ENCODE measurements around the gene CLPTM1L.
"Not testable (repeated sequence)": the region's sequence is repeated elsewhere in the genome, so short reads cannot be mapped to it uniquely, and the experiment has no call there.

Gene CLPTM1L

GRCh38 chr5:1375871-1376810, 31.2 kb upstream of the CLPTM1L start:
- H2BK120ac ChIP-seq (ENCODE audit: low read depth, low read length) = no peak overlapping the region
- no peak for DNase-seq (ENCODE audit: low spot score)
- peaks cover 0 to 43% (median 9%) of the 10 kb centered on the region in 3 experiments for H3K27me3 ChIP-seq (ENCODE audit: control insufficient read depth in 3 of 3, insufficient read depth in 3 of 3, low read depth in 1 of 3, low read length in 3 of 3)
- no peak overlapping the region for H3K4ac ChIP-seq (ENCODE audit: low read length)
- H3K79me1 ChIP-seq (ENCODE audit: low read depth, low read length) = no peaks in the 10 kb centered on the region
- peak overlapping the region in 1 of 2 donors; percentile 41 for H3K4me3 ChIP-seq (ENCODE audit: low read length in 2 of 2)
- no peak overlapping the region for H2AFZ ChIP-seq (ENCODE audit: low read length)
- H2BK12ac ChIP-seq (ENCODE audit: low read length) = no peak overlapping the region
- H2BK5ac ChIP-seq (ENCODE audit: low read length) = peak overlapping the region; percentile 44
- no peak overlapping the region for H3K27ac ChIP-seq (replicated peaks; ENCODE audit: low read length)
- no peak overlapping the region for H3K14ac ChIP-seq (ENCODE audit: low read length)
- H2BK15ac ChIP-seq (ENCODE audit: low read length) = no peak overlapping the region
- no peak overlapping the region for H3K9ac ChIP-seq (ENCODE audit: low read depth, low read length, poor library complexity)
- H3K9me3 ChIP-seq (replicated peaks in 1 of 2; ENCODE audit: control insufficient read depth in 2 of 2, insufficient read depth in 1 of 2, low read depth in 1 of 2, low read length in 2 of 2) = peaks cover 9 to 13% of the 10 kb centered on the region in 2 donors
- H2AK5ac ChIP-seq (ENCODE audit: low read depth, low read length) = peak overlapping the region; percentile 36
- H3K23ac ChIP-seq (ENCODE audit: low read depth, low read length, poor library complexity) = peak overlapping the region; percentile 80
- no peak overlapping the region for H3K4me2 ChIP-seq (ENCODE audit: insufficient read depth, low read length, poor library complexity, severe bottlenecking)
- H3K18ac ChIP-seq (ENCODE audit: low read length) = peak overlapping the region; percentile 31
- H3K4me1 ChIP-seq (ENCODE audit: control insufficient read depth in 2 of 2, insufficient read depth in 1 of 2, low read depth in 1 of 2, low read length in 2 of 2) = peaks cover 0 to 4% of the 10 kb centered on the region in 2 donors
- H4K8ac ChIP-seq (ENCODE audit: low read depth, low read length) = no peak overlapping the region
- WGBS, 2 donors (ENCODE audit: extremely low coverage in 2 of 2, insufficient read length in 2 of 2, insufficient replicate concordance in 1 of 2) = no CpG with 5 or more reads among the region's 23 CpGs
- H4K91ac ChIP-seq (ENCODE audit: low read depth, low read length, poor library complexity) = no peak overlapping the region
- no peaks in the 10 kb centered on the region for H3K36me3 ChIP-seq (replicated peaks in 1 of 2; ENCODE audit: control insufficient read depth in 2 of 2, insufficient read depth in 2 of 2, low read length in 2 of 2)

- no peaks in the 10 kb centered on the region for H3K36me3 ChIP-seq (replicated peaks in 1 of 2; ENCODE audit: control insufficient read depth in 2 of 2, insufficient read depth in 2 of 2, low read length in 2 of 2)
- H3K9ac ChIP-seq (ENCODE audit: low read depth, low read length, poor library complexity) = no peak overlapping the region
- no CpG with 5 or more reads among the region's 6 CpGs for WGBS, 2 donors (ENCODE audit: extremely low coverage in 2 of 2, insufficient read length in 2 of 2, insufficient replicate concordance in 1 of 2)
- no peak overlapping the region for H2AK5ac ChIP-seq (ENCODE audit: low read depth, low read length)
- no peaks in the 10 kb centered on the region for H3K4me1 ChIP-seq (ENCODE audit: control insufficient read depth in 2 of 2, insufficient read depth in 1 of 2, low read depth in 1 of 2, low read length in 2 of 2)
- H3K4me2 ChIP-seq (ENCODE audit: insufficient read depth, low read length, poor library complexity, severe bottlenecking) = no peak overlapping the region
- no peak overlapping the region for H2BK5ac ChIP-seq (ENCODE audit: low read length)
- H3K79me1 ChIP-seq (ENCODE audit: low read depth, low read length) = no peaks in the 10 kb centered on the region
- H3K4ac ChIP-seq (ENCODE audit: low read length) = no peak overlapping the region
- H2BK15ac ChIP-seq (ENCODE audit: low read length) = no peak overlapping the region
- H3K27me3 ChIP-seq (ENCODE audit: control insufficient read depth in 3 of 3, insufficient read depth in 3 of 3, low read depth in 1 of 3, low read length in 3 of 3) = peaks cover 0 to 47% (median 2%) of the 10 kb centered on the region in 3 experiments
- no peak overlapping the region for H2AFZ ChIP-seq (ENCODE audit: low read length)
- no peak overlapping the region for H2BK12ac ChIP-seq (ENCODE audit: low read length)
- H3K27ac ChIP-seq (replicated peaks; ENCODE audit: low read length) = no peak overlapping the region
- H4K91ac ChIP-seq (ENCODE audit: low read depth, low read length, poor library complexity) = no peak overlapping the region
- H3K4me3 ChIP-seq (ENCODE audit: low read length in 2 of 2) = no peak overlapping the region
- no peak overlapping the region for H2BK120ac ChIP-seq (ENCODE audit: low read depth, low read length)
- no peak overlapping the region for H3K23ac ChIP-seq (ENCODE audit: low read depth, low read length, poor library complexity)
- peaks cover 8% of the 10 kb centered on the region in 2 donors for H3K9me3 ChIP-seq (replicated peaks in 1 of 2; ENCODE audit: control insufficient read depth in 2 of 2, insufficient read depth in 1 of 2, low read depth in 1 of 2, low read length in 2 of 2)
- H3K18ac ChIP-seq (ENCODE audit: low read length) = no peak overlapping the region
- no peak overlapping the region for H4K8ac ChIP-seq (ENCODE audit: low read depth, low read length)
- no peak overlapping the region for H3K14ac ChIP-seq (ENCODE audit: low read length)
- DNase-seq (ENCODE audit: low spot score) = no peak
Measured at GRCh38 chr5:1374679-1375055, 29.8 kb upstream of the CLPTM1L start.

- Histone ChIP-seq H3K27ac (replicated peaks; ENCODE audit: low read length) (no peak overlapping the region), H2BK120ac (ENCODE audit: low read depth, low read length) (no peak overlapping the region), H2AFZ (ENCODE audit: low read length) (no peak overlapping the region), H3K4me3 (ENCODE audit: low read length in 2 of 2) (no peak overlapping the region), H3K4me1 (ENCODE audit: control insufficient read depth in 2 of 2, insufficient read depth in 1 of 2, low read depth in 1 of 2, low read length in 2 of 2) (no peaks in the 10 kb centered on the region), H3K23ac (ENCODE audit: low read depth, low read length, poor library complexity) (peak overlapping the region; percentile 85), H3K18ac (ENCODE audit: low read length) (no peak overlapping the region), H2AK5ac (ENCODE audit: low read depth, low read length) (no peak overlapping the region), H3K9me3 (replicated peaks in 1 of 2; ENCODE audit: control insufficient read depth in 2 of 2, insufficient read depth in 1 of 2, low read depth in 1 of 2, low read length in 2 of 2) (peaks cover 3 to 4% of the 10 kb centered on the region in 2 donors), H3K79me1 (ENCODE audit: low read depth, low read length) (no peaks in the 10 kb centered on the region), H2BK12ac (ENCODE audit: low read length) (no peak overlapping the region), H4K91ac (ENCODE audit: low read depth, low read length, poor library complexity) (no peak overlapping the region), H3K36me3 (replicated peaks in 1 of 2; ENCODE audit: control insufficient read depth in 2 of 2, insufficient read depth in 2 of 2, low read length in 2 of 2) (no peaks in the 10 kb centered on the region), H3K4ac (ENCODE audit: low read length) (no peak overlapping the region), H2BK15ac (ENCODE audit: low read length) (no peak overlapping the region), H3K9ac (ENCODE audit: low read depth, low read length, poor library complexity) (no peak overlapping the region), H2BK5ac (ENCODE audit: low read length) (no peak overlapping the region), H3K4me2 (ENCODE audit: insufficient read depth, low read length, poor library complexity, severe bottlenecking) (no peak overlapping the region), H3K14ac (ENCODE audit: low read length) (peak overlapping the region; percentile 32), H4K8ac (ENCODE audit: low read depth, low read length) (no peak overlapping the region), H3K27me3 (ENCODE audit: control insufficient read depth in 3 of 3, insufficient read depth in 3 of 3, low read depth in 1 of 3, low read length in 3 of 3) (peaks cover 0 to 50% (median 2%) of the 10 kb centered on the region in 3 experiments)
- WGBS, 2 donors (ENCODE audit: extremely low coverage in 2 of 2, insufficient read length in 2 of 2, insufficient replicate concordance in 1 of 2) = no CpG with 5 or more reads among the region's 9 CpGs
- no peak for DNase-seq (ENCODE audit: low spot score)
Measured at GRCh38 chr5:1374030-1374678, 29.3 kb upstream of the CLPTM1L start.

GRCh38 chr5:1371972-1372342, 27.1 kb upstream of the CLPTM1L start:
- H3K79me1 ChIP-seq (ENCODE audit: low read depth, low read length); H2BK12ac ChIP-seq (ENCODE audit: low read length); H2AFZ ChIP-seq (ENCODE audit: low read length); H2BK15ac ChIP-seq (ENCODE audit: low read length); H3K4me2 ChIP-seq (ENCODE audit: insufficient read depth, low read length, poor library complexity, severe bottlenecking); H3K23ac ChIP-seq (ENCODE audit: low read depth, low read length, poor library complexity); H2AK5ac ChIP-seq (ENCODE audit: low read depth, low read length); H3K9ac ChIP-seq (ENCODE audit: low read depth, low read length, poor library complexity); H3K14ac ChIP-seq (ENCODE audit: low read length); H2BK120ac ChIP-seq (ENCODE audit: low read depth, low read length); H3K18ac ChIP-seq (ENCODE audit: low read length); H3K36me3 ChIP-seq (replicated peaks in 1 of 2; ENCODE audit: control insufficient read depth in 2 of 2, insufficient read depth in 2 of 2, low read length in 2 of 2); H3K9me3 ChIP-seq (replicated peaks in 1 of 2; ENCODE audit: control insufficient read depth in 2 of 2, insufficient read depth in 1 of 2, low read depth in 1 of 2, low read length in 2 of 2); H3K4me1 ChIP-seq (ENCODE audit: control insufficient read depth in 2 of 2, insufficient read depth in 1 of 2, low read depth in 1 of 2, low read length in 2 of 2); H4K91ac ChIP-seq (ENCODE audit: low read depth, low read length, poor library complexity); DNase-seq (ENCODE audit: low spot score); H3K27ac ChIP-seq (replicated peaks; ENCODE audit: low read length); H4K8ac ChIP-seq (ENCODE audit: low read depth, low read length); H3K4ac ChIP-seq (ENCODE audit: low read length); H2BK5ac ChIP-seq (ENCODE audit: low read length); H3K4me3 ChIP-seq (ENCODE audit: low read length in 2 of 2): not testable (repeated sequence)
- WGBS, 2 donors (ENCODE audit: extremely low coverage in 2 of 2, insufficient read length in 2 of 2, insufficient replicate concordance in 1 of 2) = no CpG with 5 or more reads among the region's 4 CpGs
- H3K27me3 ChIP-seq (ENCODE audit: control insufficient read depth in 3 of 3, insufficient read depth in 3 of 3, low read depth in 1 of 3, low read length in 3 of 3) = peaks cover 0 to 58% (median 0%) of the 10 kb centered on the region in 3 experiments
